Common myeloid progenitor, CD34-positive (primary cell): ENCODE measurements around the gene HEXIM1.

Experiments used
- CTCF ChIA-PET: fragments of 350-600 bp; sonication (Branson Sonifier 250); formaldehyde crosslinking; loops from one replicate; lab custom pipeline; 2021; ENCODE audit warnings: antibody characterized with exemption; lab: Charles Lee
- POLR2A ChIA-PET: fragments of 350-600 bp; sonication (Branson Sonifier 250); formaldehyde crosslinking; loops from one replicate; lab custom pipeline; 2021; ENCODE audit warnings: antibody characterized with exemption; lab: Charles Lee
- DNase-seq, 3 donors: peaks; one replicate each; pipeline versions ENCODE4 v3.0.0 to v3.0.0-alpha.2; 2013
- H3K27ac ChIP-seq, 2 experiments: 1 replicate in 1 of 2; 2 replicates in 1 of 2; pipeline ENCODE4 v1.7.0; 2013; ENCODE audit warnings: inconsistent platforms in 2 of 2, low read length in 2 of 2, mild to moderate bottlenecking in 2 of 2, low read depth in 1 of 2, moderate library complexity in 1 of 2; ENCODE audit not compliant: severe bottlenecking in 2 of 2, insufficient read depth in 1 of 2, poor library complexity in 1 of 2
- H3K27me3 ChIP-seq, 5 experiments: replicated peaks in 2 of 5; 1 replicate in 3 of 5; 2 replicates in 2 of 5; pipeline versions ENCODE4 v1.6.1 to v1.7.0; 2013; ENCODE audit warnings: low read length in 4 of 5, mild to moderate bottlenecking in 2 of 5, moderate library complexity in 2 of 5, inconsistent platforms in 1 of 5; ENCODE audit not compliant: insufficient read depth in 5 of 5, control insufficient read depth in 4 of 5
- H3K36me3 ChIP-seq, 4 experiments: 1 replicate in 2 of 4; 2 replicates in 2 of 4; pipeline versions ENCODE4 v1.6.1 to v1.7.0; 2013; ENCODE audit warnings: low read length in 3 of 4, control low read depth in 1 of 4, mild to moderate bottlenecking in 1 of 4; ENCODE audit not compliant: control insufficient read depth in 4 of 4, insufficient read depth in 4 of 4
- H3K4me1 ChIP-seq, 4 experiments: 1 replicate in 3 of 4; 2 replicates in 1 of 4; pipeline versions ENCODE4 v1.6.1 to v1.7.1; 2013; ENCODE audit warnings: low read length in 3 of 4, mild to moderate bottlenecking in 3 of 4, control low read depth in 1 of 4, inconsistent platforms in 1 of 4, moderate library complexity in 1 of 4; ENCODE audit not compliant: control insufficient read depth in 4 of 4, insufficient read depth in 4 of 4; ENCODE audit errors: control extremely low read depth in 1 of 4
- H3K4me3 ChIP-seq, 7 experiments: 1 replicate in 4 of 7; 2 replicates in 3 of 7; pipeline versions ENCODE4 v1.5.1 to v1.7.0; 2013; ENCODE audit warnings: mild to moderate bottlenecking in 7 of 7, low read length in 6 of 7, moderate library complexity in 6 of 7, inconsistent platforms in 2 of 7, low read depth in 2 of 7, control low read depth in 1 of 7; ENCODE audit not compliant: insufficient read depth in 4 of 7, control insufficient read depth in 1 of 7; ENCODE audit errors: extremely low read depth in 1 of 7
- H3K9me3 ChIP-seq, 5 experiments: 1 replicate in 4 of 5; 2 replicates in 1 of 5; pipeline versions ENCODE4 v1.6.1 to v1.7.1; 2013; ENCODE audit warnings: low read length in 4 of 5, mild to moderate bottlenecking in 2 of 5, inconsistent platforms in 1 of 5, low read depth in 1 of 5, moderate library complexity in 1 of 5; ENCODE audit not compliant: control insufficient read depth in 4 of 5, insufficient read depth in 2 of 5; ENCODE audit errors: control extremely low read depth in 1 of 5
- WGBS: methylation state at CpG from one replicate; pipeline ENCODE4 v1.1.5; 2013; ENCODE audit not compliant: insufficient coverage; 5-methylcytosine and 5-hydroxymethylcytosine counted together

The HEXIM1 gene

DNA sequence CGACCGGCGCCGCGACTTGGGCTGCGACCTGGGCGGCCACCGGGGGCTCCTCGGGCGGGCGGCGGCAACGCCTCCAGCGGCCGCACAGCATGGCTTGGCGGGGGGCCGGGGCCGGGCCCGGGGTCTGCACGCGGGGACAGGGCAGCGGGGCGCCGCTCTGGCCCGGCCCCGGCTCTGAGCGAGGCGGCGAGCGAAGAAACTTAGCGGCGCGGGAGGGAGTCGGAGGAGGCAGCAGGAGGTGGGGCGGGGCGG is 16.0 kb upstream of the HEXIM1 start, which contains the start of gene PLCD3:
Gene PLCD3, minus strand, starts transcription at position 196 of the 252 bp plus-strand sequence. Its CDS starts 105 bp downstream, at position 91.
- DNase-seq, result no peak
- peak within 1 kb of the TSS; percentile 62 to 85 (median 73) for H3K4me3 ChIP-seq
- peak within 1 kb of the TSS in 1 of 2 experiments; percentile 77 for H3K27ac ChIP-seq
- CTCF ChIA-PET, result interaction anchor here (0.6 to 7.9 kb wide), 6 partner anchors 16 to 65 kb away, joined by 3 to 148 read pairs (median 6); partner anchors contain the start of genes HEXIM1 and HEXIM2
- H3K36me3 ChIP-seq, result no peaks in the 10 kb centered on the region
- H3K27me3 ChIP-seq, result peaks cover 0 to 1% (median 0%) of the 10 kb centered on the region in 5 experiments
- POLR2A ChIA-PET, result interaction anchor here (1.6 kb wide), 1 partner anchor 16 kb away, joined by 4 read pairs; the partner anchor contains the start of gene HEXIM1
- H3K4me1 ChIP-seq, result peaks cover 0 to 28% (median 28%) of the 10 kb centered on the region in 4 experiments
- no peaks in the 10 kb centered on the region for H3K9me3 ChIP-seq
- 0% methylated on average over 15 of the region's 36 CpGs for WGBS

DNA sequence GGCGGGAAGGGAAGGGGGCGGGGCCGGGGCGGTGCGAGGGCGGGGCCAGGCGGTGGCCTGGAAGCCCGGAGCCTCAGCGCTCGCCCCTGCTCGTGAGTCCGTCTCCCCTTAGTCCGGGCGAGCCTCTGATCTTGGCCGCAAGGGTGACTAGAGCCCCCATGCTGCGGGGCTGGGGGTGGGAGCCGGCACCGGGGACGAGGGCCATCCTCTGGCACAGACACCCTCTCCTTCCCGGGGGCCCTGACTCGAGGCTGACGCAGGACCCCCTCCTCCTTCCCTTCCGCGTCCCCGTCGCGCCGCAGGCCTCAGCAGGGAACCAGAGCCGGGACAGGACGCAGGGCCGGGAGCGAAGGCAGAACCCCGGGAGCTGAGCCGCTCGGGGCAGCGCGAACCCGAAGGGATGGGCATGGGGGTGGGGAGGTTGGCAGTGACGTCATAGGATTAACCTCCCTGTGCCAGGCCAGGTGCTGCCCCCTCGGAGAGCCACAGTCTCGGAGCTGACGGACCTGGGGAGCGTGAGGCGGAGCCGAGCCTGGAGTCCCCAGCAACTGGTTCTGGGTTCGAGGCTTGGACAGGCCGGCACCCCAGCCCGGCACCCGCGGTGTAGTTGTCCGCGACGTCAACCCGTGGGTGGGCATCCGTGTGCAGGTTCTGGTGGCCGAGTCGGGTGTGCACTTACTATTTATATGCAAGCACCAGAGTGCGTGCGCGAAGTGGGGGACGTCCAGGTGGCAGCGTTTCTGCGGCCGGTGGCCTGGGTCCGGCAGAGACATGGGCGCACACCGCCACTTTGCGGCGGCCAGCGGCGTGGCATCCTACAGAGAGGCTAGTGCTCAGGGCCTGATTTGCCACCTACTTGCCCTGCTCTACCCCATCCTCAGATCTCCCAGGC is 15.5 kb upstream of the HEXIM1 start:
- H3K4me3 ChIP-seq, result peak overlapping the region; percentile 62 to 85 (median 73)
- DNase-seq, result peak; percentile 67 to 76 (median 72)
- H3K36me3 ChIP-seq, result peaks cover 0 to 3% (median 1%) of the 10 kb centered on the region in 4 experiments
- H3K4me1 ChIP-seq, result peaks cover 0 to 28% (median 28%) of the 10 kb centered on the region in 4 experiments
- 0% methylated on average over 36 of the region's 71 CpGs for WGBS
- no peaks in the 10 kb centered on the region for H3K9me3 ChIP-seq
- ChIA-PET POLR2A (interaction anchor here (1.6 kb wide), 1 partner anchor 15 kb away, joined by 4 read pairs; the partner anchor contains the start of gene HEXIM1), CTCF (interaction anchor here (0.6 to 7.9 kb wide), 8 partner anchors 16 to 176 kb away, joined by 3 to 148 read pairs (median 3); partner anchors contain the start of genes HEXIM1 and HEXIM2)
- peaks cover 0 to 1% (median 0%) of the 10 kb centered on the region in 5 experiments for H3K27me3 ChIP-seq
- peak overlapping the region in 1 of 2 experiments; percentile 77 for H3K27ac ChIP-seq

DNA sequence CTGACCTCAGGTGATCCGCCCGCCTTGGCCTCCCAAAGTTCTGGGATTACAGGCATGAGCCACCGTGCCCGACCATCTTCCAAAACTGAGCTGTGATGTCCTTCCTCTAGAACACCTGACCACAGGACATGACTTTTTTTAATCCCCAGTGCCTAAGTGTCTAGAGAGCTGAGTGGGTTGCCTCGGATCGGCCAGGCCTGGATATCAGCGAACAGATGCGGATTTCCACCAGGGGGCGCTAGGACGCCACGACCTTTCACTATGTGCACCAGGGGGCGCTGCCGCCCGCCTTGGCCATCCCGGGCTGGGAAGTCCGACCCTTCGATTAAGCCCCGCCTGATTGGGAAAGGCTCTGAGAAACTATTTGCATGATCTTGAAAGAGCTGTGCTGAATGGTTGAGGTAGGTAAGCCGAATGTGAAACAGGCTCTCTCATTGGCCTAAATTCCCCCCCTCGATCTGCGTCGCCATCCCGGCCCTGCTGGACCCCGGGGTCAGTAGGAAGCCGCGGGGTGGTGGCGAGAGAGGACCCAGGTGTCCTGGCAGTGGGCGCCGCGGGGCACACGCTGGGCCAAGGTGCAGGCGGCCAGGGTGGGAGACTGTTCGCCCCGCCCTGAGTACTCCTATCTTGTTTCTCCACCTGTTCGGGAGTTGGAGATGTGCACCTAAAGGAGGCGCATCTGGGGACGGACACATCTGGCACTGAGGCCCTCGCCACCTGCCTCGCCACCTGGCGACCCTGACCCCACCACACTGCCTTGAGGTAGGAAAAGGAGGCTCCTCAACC is 12.9 kb upstream of the HEXIM1 start, which contains the start of gene ACBD4:
Gene ACBD4, plus strand, starts transcription at position 496 of the 786 bp plus-strand sequence. CDS start 458 bp downstream, outside the sequence.
- peak within 1 kb of the TSS; percentile 75 to 93 (median 84) for H3K4me3 ChIP-seq
- H3K27me3 ChIP-seq, result peaks cover 0 to 1% (median 0%) of the 10 kb centered on the region in 5 experiments
- H3K4me1 ChIP-seq, result peaks cover 0 to 28% (median 28%) of the 10 kb centered on the region in 4 experiments
- peaks cover 0 to 13% (median 2%) of the 10 kb centered on the region in 4 experiments for H3K36me3 ChIP-seq
- ChIA-PET CTCF (interaction anchor here (0.6 to 7.9 kb wide), 34 partner anchors 9 to 233 kb away, joined by 3 to 148 read pairs (median 6); partner anchors contain the start of genes HEXIM1 and HEXIM2), POLR2A (interaction anchor here (0.6 to 3.1 kb wide), 5 partner anchors 13 to 70 kb away, joined by 4 to 34 read pairs (median 4); partner anchors contain the start of genes HEXIM1 and HEXIM2)
- peak; percentile 97 to 98 (median 97) for DNase-seq
- peak within 1 kb of the TSS; percentile 33 to 77 for H3K27ac ChIP-seq
- 6% methylated on average over 35 of the region's 40 CpGs for WGBS
- no peaks in the 10 kb centered on the region for H3K9me3 ChIP-seq

DNA sequence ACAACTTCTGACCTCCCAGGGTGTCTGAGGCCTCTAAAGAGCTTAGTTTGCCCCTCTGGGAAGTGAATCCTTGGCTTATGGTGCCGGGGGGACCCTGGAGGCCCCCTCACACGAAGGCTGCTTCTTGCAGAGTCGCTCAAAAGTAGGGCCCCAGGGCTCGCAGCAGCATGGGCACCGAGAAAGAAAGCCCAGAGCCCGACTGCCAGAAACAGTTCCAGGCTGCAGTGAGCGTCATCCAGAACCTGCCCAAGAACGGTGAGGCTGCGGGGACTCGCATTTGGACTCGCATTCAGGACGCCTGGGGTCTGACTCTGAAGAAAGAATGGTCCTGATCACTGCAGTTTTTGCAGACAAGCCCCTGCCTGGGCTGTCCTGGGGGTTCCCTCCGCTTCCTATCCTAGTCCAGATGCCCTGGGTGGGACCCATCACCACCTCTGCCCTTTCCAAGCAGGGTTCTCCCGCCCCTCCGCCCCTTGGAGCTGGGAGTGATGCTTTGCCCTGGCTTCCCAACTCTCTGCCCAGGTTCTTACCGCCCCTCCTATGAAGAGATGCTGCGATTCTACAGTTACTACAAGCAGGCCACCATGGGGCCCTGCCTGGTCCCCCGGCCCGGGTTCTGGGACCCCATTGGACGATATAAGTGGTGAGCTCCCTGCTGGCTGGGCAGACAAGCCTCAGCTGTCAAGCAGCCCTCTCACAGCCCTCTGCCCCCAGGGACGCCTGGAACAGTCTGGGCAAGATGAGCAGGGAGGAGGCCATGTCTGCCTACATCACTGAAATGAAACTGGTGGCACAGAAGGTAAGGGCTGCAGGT is 12.1 kb upstream of the HEXIM1 start:
- POLR2A ChIA-PET, result interaction anchor here (0.6 to 3.1 kb wide), 4 partner anchors 12 to 62 kb away, joined by 4 to 34 read pairs (median 4); partner anchors contain the start of genes HEXIM1 and HEXIM2
- H3K4me1 ChIP-seq, result peaks cover 0 to 28% (median 28%) of the 10 kb centered on the region in 4 experiments
- CTCF ChIA-PET, result interaction anchor here (0.6 to 7.9 kb wide), 33 partner anchors 8 to 232 kb away, joined by 3 to 148 read pairs (median 6); partner anchors contain the start of genes HEXIM1 and HEXIM2

DNA sequence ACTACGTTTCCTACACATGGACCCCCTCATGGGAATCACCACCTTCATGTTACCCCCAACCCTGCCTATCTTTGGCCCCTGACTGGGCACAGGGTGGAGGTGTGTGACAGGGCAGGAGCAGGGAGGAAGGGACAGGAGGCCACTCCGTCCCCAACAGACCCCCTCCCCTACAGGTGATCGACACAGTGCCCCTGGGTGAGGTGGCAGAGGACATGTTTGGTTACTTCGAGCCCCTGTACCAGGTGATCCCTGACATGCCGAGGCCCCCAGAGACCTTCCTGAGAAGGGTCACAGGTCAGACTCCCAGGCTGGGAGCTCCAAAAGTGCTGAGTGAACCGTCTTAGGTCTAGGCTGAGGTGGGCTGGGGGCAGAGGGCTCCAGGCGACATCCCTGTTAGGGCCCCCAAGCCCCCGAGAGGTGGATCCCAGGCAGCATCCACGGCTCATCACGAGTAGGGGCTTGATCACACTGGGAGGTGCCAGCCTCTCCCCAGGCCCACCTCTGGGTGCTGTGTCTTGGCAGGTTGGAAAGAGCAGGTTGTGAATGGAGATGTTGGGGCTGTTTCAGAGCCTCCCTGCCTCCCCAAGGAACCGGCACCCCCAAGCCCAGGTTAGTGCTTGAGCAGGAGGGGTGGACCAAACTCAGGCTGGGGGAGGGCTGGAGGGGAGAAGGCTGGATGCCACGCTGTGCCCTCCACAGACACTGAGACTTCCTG is 11.3 kb upstream of the HEXIM1 start:
- Histone ChIP-seq H3K9me3 (no peaks in the 10 kb centered on the region), H3K27me3 (no peaks in the 10 kb centered on the region), H3K27ac (no peak overlapping the region), H3K36me3 (peaks cover 0 to 13% (median 2%) of the 10 kb centered on the region in 4 experiments), H3K4me3 (no peak overlapping the region), H3K4me1 (peaks cover 0 to 22% (median 22%) of the 10 kb centered on the region in 4 experiments)
- no peak for DNase-seq
- POLR2A ChIA-PET, result interaction anchor here (3.1 kb wide), 1 partner anchor 11 kb away, joined by 34 read pairs; the partner anchor contains the start of gene HEXIM1
- 96% methylated on average over 8 of the region's 12 CpGs for WGBS
- CTCF ChIA-PET, result interaction anchor here (0.7 to 7.9 kb wide), 5 partner anchors 13 to 64 kb away, joined by 3 to 148 read pairs (median 17); partner anchors contain the start of genes HEXIM1 and HEXIM2

More for the DNA sequence above, 12.1 kb upstream of the HEXIM1 start:
- no peaks in the 10 kb centered on the region for H3K27me3 ChIP-seq
- peak overlapping the region; percentile 75 to 93 (median 84) for H3K4me3 ChIP-seq
- H3K36me3 ChIP-seq, result peaks cover 0 to 13% (median 2%) of the 10 kb centered on the region in 4 experiments
- H3K27ac ChIP-seq, result peak overlapping the region; percentile 33 to 77
- WGBS, result 63% methylated on average over 20 of the region's 21 CpGs
- no peaks in the 10 kb centered on the region for H3K9me3 ChIP-seq
- no peak for DNase-seq
